Smooth muscle cell (in vitro differentiated cells): ENCODE data around the gene TEAD1. TPM values are rescaled to one million over a fixed set of nuclear protein-coding genes. Genes with fewer than 3 reads are reported as not detected.
A peak's percentile ranks its signal among the peaks of the same experiment; 100 is the strongest.

ENCODE experiments used
- DNase-seq: peaks from one replicate; lab custom pipeline; 2025; ENCODE audit not compliant: unreplicated experiment; lab: John Stamatoyannopoulos, UW
- H2AFZ ChIP-seq: fragments of 200-600 bp; sonication (generic); 2 replicates; pipeline ENCODE4 v1.6.0; 2016; ENCODE audit warnings: antibody characterized with exemption, low read depth, mild to moderate bottlenecking
- H3F3A ChIP-seq: fragments of 200-600 bp; sonication (generic); 2 replicates; pipeline ENCODE4 v1.6.0; 2017; ENCODE audit warnings: antibody characterized with exemption, low read depth
- H3K27ac ChIP-seq: fragments of 200-600 bp; sonication (generic); 2 replicates; pipeline ENCODE4 v1.5.1; 2016; ENCODE audit warnings: low read depth, mild to moderate bottlenecking
- H3K27me3 ChIP-seq: fragments of 200-600 bp; sonication (generic); 2 replicates; pipeline ENCODE4 v1.6.1; 2016; ENCODE audit warnings: low read depth, mild to moderate bottlenecking
- H3K36me3 ChIP-seq: fragments of 200-600 bp; sonication (generic); 2 replicates; pipeline ENCODE4 v1.5.1; 2016; ENCODE audit warnings: low read depth
- H3K4me1 ChIP-seq: fragments of 200-600 bp; sonication (generic); 2 replicates; pipeline ENCODE4 v1.5.1; 2016; ENCODE audit warnings: low read depth
- H3K4me2 ChIP-seq: fragments of 200-600 bp; sonication (generic); 2 replicates; pipeline ENCODE4 v1.6.0; 2016; ENCODE audit warnings: mild to moderate bottlenecking
- H3K4me3 ChIP-seq: fragments of 200-600 bp; sonication (generic); 2 replicates; pipeline ENCODE4 v1.5.1; 2016; ENCODE audit warnings: mild to moderate bottlenecking
- H3K79me2 ChIP-seq: fragments of 200-600 bp; sonication (generic); 2 replicates; pipeline ENCODE4 v1.6.0; 2016; ENCODE audit warnings: low read depth, mild to moderate bottlenecking
- H3K9ac ChIP-seq: fragments of 200-600 bp; sonication (generic); 2 replicates; pipeline ENCODE4 v1.6.0; 2016; ENCODE audit warnings: low read depth
- H3K9me3 ChIP-seq: fragments of 200-600 bp; sonication (generic); replicated peaks from 2 replicates; pipeline ENCODE4 v1.5.1; 2016; ENCODE audit warnings: low read depth
- H4K20me1 ChIP-seq: fragments of 200-600 bp; sonication (generic); 2 replicates; pipeline ENCODE4 v1.6.0; 2016; ENCODE audit warnings: low read depth
- CTCF ChIP-seq: fragments of 200-600 bp; sonication (generic); IDR thresholded peaks from 2 replicates; pipeline ENCODE4 v1.5.1; 2017; ENCODE audit warnings: borderline replicate concordance, mild to moderate bottlenecking, antibody characterized with exemption; ENCODE audit not compliant: insufficient read depth, poor library complexity, severe bottlenecking
- WGBS: methylation state at CpG from one replicate; pipeline ENCODE4 v1.1.7; 2016; ENCODE audit warnings: low lambda C conversion rate; 5-methylcytosine and 5-hydroxymethylcytosine counted together
- polyA plus RNA-seq: library from polyadenylated mRNA; unstranded; fragments of >200 nt; fragmentation: Nextera tagmentation; extraction: Ambion mirVana; gene quantifications from 2 replicates; pipeline ENCODE4 v1.2.1, GENCODE V29; 2016
- total RNA-seq: library from RNA; depleted of rRNA; stranded (reverse); fragments of >200 nt; gene quantifications from 2 replicates; pipeline ENCODE4 v1.2.3, GENCODE V29; 2014

Gene TEAD1
- total and polyA plus RNA-seq, 2 experiments from 2014 or later, result 63.0 to 181 TPM

- H3K9me3 ChIP-seq, result no peaks in the 10 kb centered on the region
- peaks cover 36% of the 10 kb centered on the region for H3F3A ChIP-seq
- no peak overlapping the region for H2AFZ ChIP-seq
- H3K4me1 ChIP-seq, result peaks cover 67% of the 10 kb centered on the region
- TF ChIP-seq CTCF, result no peak
- peak overlapping the region; percentile 81 for H3K9ac ChIP-seq
- peak overlapping the region; percentile 67 for H3K4me2 ChIP-seq
- peak overlapping the region; percentile 11 for H3K4me3 ChIP-seq
- no peaks in the 10 kb centered on the region for H3K36me3 ChIP-seq
- DNase-seq, result no peak
- WGBS, result 8% methylated on average over 8 of the region's 8 CpGs
- H3K27ac ChIP-seq, result peak overlapping the region; percentile 99
- peaks cover 71% of the 10 kb centered on the region for H4K20me1 ChIP-seq
- H3K79me2 ChIP-seq, result peaks cover 84% of the 10 kb centered on the region
- no peaks in the 10 kb centered on the region for H3K27me3 ChIP-seq
Measured at GRCh38 chr11:12800032-12800671, 125.9 kb downstream of the TEAD1 start.

GRCh38 chr11:12800871-12801270 is 126.7 kb downstream of the TEAD1 start:
- Histone ChIP-seq H3K4me3 (peak overlapping the region; percentile 11), H3K4me2 (peak overlapping the region; percentile 67), H3F3A (peaks cover 38% of the 10 kb centered on the region), H3K79me2 (peaks cover 84% of the 10 kb centered on the region), H3K27ac (peak overlapping the region; percentile 99), H3K27me3 (no peaks in the 10 kb centered on the region), H3K36me3 (no peaks in the 10 kb centered on the region), H3K4me1 (peaks cover 67% of the 10 kb centered on the region), H2AFZ (no peak overlapping the region), H3K9me3 (no peaks in the 10 kb centered on the region), H4K20me1 (peaks cover 67% of the 10 kb centered on the region), H3K9ac (peak overlapping the region; percentile 81)
- no peak for DNase-seq
- 50% methylated on average over 2 of the region's 2 CpGs for WGBS
- TF ChIP-seq CTCF, result no peak

- H3K27ac ChIP-seq, result peak overlapping the region; percentile 99
- H3K27me3 ChIP-seq, result no peaks in the 10 kb centered on the region
- no peak overlapping the region for H2AFZ ChIP-seq
- no peaks in the 10 kb centered on the region for H3K36me3 ChIP-seq
- no peak for DNase-seq
- peaks cover 67% of the 10 kb centered on the region for H4K20me1 ChIP-seq
- H3K79me2 ChIP-seq, result peaks cover 84% of the 10 kb centered on the region
- peak overlapping the region; percentile 81 for H3K9ac ChIP-seq
- H3K4me2 ChIP-seq, result peak overlapping the region; percentile 51
- TF ChIP-seq CTCF, result no peak
- 79% methylated on average over 1 of the region's 1 CpG for WGBS
- H3F3A ChIP-seq, result peaks cover 49% of the 10 kb centered on the region
- H3K9me3 ChIP-seq, result no peaks in the 10 kb centered on the region
- no peak overlapping the region for H3K4me3 ChIP-seq
- peaks cover 67% of the 10 kb centered on the region for H3K4me1 ChIP-seq
Measured at GRCh38 chr11:12801976-12802375, 127.8 kb downstream of the TEAD1 start.
